ENCODE measurements around the gene CSNK2B.

The CSNK2B gene

DNA sequence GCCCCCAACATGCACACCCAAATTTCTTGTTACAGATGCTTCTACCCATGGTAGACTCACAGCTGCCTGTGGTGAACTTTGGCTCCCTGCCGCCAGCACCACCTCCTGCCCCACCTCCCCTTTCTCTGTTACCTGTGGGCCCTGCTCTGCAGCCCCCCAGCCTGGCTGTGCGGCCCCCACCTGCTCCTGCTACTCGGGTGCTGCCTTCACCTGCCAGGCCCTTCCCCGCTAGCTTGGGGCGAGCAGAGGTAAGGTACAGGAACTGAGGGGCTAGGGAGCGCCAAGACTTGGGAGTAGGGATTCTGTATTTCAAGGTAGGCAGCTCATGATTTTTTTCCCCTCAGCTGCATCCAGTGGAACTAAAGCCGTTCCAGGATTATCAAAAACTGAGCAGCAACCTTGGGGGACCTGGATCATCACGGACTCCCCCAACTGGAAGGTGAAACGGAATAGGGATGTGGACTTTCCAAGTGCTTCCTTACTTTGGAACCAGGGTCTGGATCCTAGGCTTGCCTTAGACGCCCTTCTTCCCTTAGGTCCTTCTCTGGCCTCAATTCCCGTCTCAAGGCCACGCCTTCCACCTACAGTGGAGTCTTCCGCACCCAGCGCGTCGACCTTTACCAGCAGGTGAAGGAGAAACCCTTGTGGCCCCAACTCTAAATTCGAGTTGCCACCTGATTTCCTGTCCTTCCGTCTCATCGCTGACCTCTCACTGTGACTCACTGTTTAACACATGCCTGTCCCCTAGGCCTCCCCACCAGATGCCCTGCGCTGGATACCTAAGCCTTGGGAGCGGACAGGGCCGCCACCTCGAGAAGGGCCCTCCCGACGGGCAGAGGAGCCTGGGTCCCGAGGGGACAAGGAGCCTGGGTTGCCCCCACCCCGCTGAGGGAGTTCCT, 28.9 kb upstream of the CSNK2B start:
- no peak for DNase-seq (ENCODE audit: low spot score)

GRCh38 chr6:31639043-31639442, 26.8 kb upstream of the CSNK2B start:
- DNase-seq (ENCODE audit: low spot score), result no peak

DNA sequence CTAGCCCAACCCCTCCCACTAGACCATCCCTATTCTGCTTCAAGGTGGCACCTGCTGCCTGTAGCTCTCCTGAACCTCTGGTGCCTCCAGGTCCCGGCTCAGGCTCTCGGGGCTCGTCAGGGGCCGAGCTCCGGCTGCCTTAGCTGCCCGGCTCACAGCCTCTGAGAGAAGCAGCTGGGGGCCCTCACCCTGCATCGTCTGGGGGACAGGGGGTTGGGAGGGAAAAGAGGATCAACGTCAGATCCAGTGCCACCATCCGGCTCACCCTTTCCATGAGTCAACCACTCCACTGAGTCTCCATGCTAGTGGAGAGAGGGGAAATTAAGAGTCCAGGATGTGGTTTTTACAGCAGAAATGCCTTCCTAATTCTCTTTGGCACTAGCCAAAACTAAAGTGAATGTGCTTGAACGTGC, 26.4 kb upstream of the CSNK2B start:
- DNase-seq (ENCODE audit: low spot score), result no peak

GRCh38 chr6:31640612-31641011, 25.3 kb upstream of the CSNK2B start:
- DNase-seq (ENCODE audit: low spot score), result no peak

GRCh38 chr6:31641370-31641769, 24.5 kb upstream of the CSNK2B start:
- DNase-seq (ENCODE audit: low spot score), result no peak

DNA sequence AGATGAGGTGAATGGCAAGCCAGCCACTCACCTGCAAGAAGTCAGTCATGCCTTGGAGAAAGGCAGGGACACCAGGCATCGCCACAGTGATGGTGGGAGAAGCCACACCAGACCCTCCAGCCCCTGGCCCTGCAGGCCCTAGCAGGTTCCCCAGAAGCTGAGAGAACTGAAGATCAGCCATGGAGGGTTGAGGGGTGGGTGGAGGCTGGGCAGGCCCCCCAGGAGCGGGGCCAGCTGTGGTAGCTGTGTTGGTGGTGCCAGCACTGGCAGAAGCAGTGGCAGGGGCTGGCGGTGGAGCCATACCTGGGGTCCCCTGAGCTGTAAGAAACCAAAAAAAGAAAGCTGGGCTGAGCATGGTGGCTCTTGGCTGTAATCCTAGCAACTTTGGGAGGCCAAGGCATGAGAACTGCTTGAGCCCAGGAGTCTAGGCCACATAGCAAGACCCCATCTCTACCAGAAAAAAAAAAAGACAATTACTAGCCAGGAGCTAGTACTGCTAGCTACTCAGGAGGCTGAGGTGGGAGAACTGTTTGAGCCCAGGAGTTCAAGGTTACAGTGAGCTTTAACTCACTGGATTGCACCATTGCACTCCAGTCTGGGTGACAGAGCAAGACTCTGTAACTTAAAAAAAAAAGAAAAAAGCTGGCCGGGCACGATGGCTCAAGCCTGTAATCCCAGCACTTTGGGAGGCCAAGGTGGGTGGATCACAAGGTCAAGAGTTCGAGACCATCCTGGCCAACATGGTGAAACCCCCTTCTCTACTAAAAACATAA, 22.9 kb upstream of the CSNK2B start:
- DNase-seq (ENCODE audit: low spot score), result no peak

DNA sequence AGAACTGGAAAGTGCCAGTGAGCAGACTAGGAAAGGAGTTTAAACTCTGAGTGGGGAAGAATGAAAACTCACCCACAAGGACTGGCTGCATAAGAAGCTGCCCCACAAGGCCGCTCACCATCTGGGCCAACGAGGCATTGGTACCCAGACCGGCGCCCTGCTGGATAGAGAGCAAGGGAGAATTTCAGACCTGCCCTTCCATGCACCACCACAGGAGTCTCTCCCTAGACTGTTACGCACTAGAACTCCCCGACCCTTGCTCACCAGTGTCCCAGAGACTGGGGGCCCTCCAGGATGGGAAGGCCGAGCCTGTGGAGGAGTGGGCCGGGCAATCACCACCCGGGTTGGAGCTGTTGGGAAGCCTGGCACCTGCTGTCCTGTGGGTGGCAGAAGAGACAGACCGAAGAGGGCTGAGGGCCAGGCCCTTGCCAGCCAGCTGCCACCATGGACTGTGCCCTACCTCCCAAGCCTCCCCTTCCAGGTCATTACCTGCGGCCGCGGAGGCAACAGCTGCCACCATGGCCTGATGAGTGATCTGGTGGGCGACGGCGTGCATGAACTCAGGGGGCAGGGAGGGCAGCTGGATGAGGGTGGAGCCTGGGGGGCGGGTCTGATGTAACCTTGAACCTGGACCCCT, 21.9 kb upstream of the CSNK2B start:
- no peak for DNase-seq (ENCODE audit: low spot score)

DNA sequence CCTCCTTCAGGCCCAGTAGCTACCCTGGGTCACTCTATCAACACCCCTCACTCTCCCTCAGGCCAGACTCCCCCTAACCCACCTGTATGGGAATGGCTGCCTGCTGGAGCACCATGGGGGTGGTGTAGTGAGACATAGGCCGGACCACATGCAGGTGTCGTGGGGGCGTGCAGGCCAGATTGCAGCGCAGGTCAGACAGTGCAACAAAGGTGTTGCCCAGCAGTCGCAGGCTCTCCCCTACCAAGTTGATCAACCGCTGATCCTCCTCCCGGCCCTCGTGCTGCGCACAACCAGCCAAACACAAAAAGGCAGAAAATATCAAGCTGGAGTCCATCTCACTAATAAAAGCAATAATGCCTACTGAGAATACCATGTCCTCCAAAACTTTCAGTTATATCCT, 20.6 kb upstream of the CSNK2B start:
- DNase-seq (ENCODE audit: low spot score), result no peak

- DNase-seq (ENCODE audit: low spot score), result peak; percentile 63
These were observed 14.2 kb upstream of the CSNK2B start for GRCh38 chr6:31651602-31652191.

DNA sequence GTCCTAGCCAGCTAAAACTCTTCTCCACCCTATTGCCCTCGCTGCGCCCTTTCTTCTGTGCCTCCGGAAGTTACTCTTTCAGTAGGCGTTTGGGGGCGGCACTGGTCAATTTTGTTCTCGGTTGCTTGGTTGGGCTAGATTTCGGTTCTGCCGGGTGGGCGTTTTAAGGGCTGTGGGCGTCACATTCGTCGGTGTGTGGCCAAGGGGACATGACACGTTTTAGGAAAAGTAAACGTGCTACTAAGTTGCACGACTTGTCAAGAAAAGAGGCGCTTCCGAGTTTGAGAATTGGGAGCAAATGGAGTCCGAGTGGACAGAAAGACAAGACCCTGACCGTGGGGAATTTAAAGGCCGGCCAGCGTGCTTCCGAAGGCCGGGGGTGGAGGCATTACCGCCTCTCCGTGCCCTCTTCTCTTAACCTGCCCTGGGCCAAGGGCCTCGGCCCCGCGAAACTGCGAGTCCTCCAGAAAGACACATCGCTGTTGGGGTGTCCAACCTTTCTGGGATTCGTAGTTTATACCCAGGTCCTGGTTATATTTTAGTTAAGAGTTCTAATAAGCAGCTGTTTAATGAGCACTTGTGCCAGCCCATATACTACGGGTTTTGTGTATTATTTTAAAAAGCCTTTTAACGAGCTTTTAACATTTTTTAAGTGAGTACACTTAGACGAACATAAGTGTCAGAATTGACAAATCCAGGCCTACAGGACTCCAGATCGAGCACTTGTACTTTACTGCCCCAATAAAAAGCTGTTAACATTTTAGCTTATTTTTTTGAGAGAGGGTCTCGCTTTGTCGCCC, 12.8 kb upstream of the CSNK2B start:
- DNase-seq (ENCODE audit: low spot score), result peak; percentile 75

DNA sequence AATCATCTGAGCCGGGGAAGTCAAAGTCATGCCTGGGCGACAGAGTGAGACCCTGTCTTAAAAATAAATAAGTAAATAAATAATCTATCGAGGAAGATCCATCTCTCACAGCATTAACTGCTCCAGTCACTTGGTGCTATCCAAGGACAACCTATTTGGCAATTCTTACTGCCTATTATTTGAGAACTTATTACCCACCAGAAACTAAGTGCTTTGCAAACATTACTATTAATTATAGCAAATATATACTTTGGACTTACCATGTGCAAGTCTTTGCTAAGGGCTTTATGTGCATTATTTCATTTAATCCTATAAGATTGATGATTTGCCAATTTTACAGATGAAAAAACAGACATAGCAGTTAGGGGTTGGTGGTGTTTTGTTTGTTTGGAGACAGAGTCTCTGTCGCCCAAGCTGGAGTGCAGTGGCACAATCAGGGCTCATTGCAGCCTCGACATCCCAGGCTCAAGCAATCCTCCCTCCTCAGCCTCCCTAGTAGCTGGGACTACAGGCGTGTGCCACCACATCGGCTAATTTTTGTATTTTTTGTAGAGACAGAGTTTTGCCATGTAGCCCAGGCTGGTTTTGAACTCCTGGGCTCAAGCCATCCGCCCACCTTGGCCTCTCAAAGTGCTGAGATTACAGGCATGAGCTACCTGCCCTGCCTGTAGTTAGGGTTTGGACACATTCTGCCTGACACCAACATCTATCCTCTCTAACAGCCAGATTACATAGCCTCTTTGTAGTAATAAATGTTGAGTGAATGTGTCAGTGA, 11.1 kb upstream of the CSNK2B start:
- no peak for DNase-seq (ENCODE audit: low spot score)

GRCh38 chr6:31655349-31656237, 10.3 kb upstream of the CSNK2B start, which contains the start of gene APOM:
Gene APOM (plus strand): TSS chr6:31655894. CDS start chr6:31655967, 73 bp downstream.
- DNase-seq (ENCODE audit: low spot score), result peak; percentile 63

DNA sequence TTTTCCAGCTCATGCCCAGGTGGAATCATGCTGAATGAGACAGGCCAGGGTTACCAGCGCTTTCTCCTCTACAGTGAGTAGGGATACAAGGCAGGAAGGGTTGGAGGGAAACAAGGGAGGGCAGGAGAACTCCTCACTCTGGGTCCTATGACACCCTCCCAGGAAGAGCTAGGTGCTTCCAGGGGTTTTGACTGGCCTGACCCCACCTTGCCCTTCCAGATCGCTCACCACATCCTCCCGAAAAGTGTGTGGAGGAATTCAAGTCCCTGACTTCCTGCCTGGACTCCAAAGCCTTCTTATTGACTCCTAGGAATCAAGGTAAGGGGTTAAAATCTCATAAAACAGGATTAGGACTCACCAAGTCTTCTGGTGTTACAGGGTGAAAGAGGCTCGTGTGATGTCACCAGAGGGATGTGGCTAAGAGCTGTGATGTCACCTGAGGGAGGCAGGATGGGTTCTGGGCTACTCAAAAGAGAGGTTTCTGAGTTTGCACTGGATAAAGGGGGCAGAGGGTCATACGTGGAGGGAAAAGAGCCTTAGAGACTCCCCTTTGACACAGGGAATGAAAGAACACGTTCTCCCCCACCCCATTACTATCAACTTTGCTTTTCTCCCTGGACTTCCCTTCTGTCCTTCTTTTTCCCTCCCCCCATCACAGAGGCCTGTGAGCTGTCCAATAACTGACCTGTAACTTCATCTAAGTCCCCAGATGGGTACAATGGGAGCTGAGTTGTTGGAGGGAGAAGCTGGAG, 8.3 kb upstream of the CSNK2B start:
- DNase-seq (ENCODE audit: low spot score), result no peak

GRCh38 chr6:31658158-31658688, 7.7 kb upstream of the CSNK2B start:
- no peak for DNase-seq (ENCODE audit: low spot score)

DNA sequence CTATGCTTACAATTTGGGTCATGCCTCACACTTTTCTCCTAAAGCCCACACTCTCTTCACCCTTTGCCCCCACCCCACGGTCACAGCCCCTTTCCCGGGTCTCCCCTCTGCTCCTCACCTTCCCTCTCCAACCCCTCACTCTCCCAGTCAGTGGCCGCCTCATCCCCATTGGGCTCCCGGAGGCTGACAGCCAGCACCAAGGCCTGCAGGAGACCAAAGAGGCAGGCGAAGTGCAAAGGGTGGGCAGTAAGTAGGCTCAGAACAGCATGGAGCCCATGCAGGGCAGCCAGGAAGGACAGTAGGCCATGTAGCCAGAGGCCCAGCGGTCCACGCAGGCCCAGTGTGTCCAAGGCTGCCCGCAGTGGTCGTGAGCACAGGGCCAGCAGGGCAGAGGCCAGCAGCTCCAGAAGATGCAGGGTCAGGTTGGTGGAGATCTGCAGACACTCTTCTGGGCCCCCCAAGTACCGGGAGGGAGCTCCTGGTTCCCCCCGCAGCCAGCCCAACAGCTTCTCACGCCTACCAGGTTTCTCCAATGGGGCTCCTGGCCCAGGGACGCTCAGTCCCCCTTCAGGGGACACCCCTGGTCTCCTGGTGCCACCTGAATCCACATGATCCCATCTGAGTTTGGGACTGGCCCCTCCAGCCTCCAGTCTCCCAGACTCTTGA, 6.8 kb upstream of the CSNK2B start:
- no peak for DNase-seq (ENCODE audit: low spot score)

DNA sequence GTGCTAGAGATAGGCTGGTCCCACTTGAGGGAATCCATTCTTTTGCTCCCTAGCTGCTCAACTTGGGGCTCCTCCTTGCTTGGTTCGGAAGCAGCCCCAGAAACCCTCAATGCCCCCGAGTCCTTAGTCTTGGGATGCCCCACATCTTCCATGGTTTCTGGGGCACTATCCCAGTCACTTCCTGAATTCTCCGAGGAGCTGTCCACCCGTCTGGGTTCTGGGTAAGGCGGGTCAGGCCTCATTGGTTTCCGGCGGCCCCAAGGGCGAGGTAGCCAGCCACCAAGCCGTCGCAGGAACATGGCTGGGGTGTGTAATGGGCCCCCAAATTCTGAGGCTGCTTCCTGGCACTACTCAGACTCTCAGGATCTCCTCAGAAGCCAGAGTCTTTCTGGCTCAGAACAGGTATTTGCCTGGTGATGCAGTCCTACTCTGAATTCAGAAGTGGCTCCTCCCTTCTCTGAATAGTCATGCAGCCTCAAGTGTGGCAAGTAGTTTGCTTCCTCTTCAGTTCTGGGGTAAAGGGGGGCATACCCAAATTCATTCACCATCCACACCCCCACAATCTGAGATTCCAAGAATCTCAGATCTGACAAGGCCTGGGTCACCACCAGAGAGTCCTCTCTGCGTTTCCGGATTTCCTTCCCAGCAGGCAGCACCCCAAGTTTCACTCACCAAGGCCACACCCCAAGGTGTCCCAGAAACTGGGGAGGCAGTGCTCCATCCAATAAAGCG, 6.1 kb upstream of the CSNK2B start:
- DNase-seq (ENCODE audit: low spot score), result no peak
